HEK293T (cell line): ENCODE results near the gene CGN.

Experiments used
- CTCF ChIA-PET: fragments of 350-600 bp; formaldehyde crosslinking; extraction: SDS; loops from one replicate; lab custom pipeline; 2021; ENCODE audit warnings: antibody characterized with exemption, inconsistent platforms; lab: Yijun Ruan, JAX
- POLR2A ChIA-PET: fragments of 350-600 bp; formaldehyde crosslinking; extraction: SDS; loops from one replicate; lab custom pipeline; 2020; ENCODE audit warnings: antibody characterized with exemption, inconsistent platforms; lab: Yijun Ruan, JAX
- DNase-seq: peaks from one replicate; pipeline ENCODE4 v3.0.0; 2012; ENCODE audit warnings: mixed read lengths; ENCODE audit errors: extremely low spot score
- ARNT ChIP-seq: fragments of 450-650 bp; IDR thresholded peaks from 2 replicates; pipeline ENCODE4 v1.6.1; 2017; ENCODE audit warnings: mild to moderate bottlenecking
- BHLHE40 ChIP-seq: fragments of 450-650 bp; IDR thresholded peaks from 2 replicates; pipeline ENCODE4 v1.6.1; 2016; ENCODE audit warnings: mild to moderate bottlenecking, moderate library complexity, borderline replicate concordance
- CTBP1 ChIP-seq: fragments of 450-650 bp; IDR thresholded peaks from 2 replicates; pipeline ENCODE4 v1.6.1; 2016; ENCODE audit warnings: borderline replicate concordance
- ELF4 ChIP-seq: fragments of 450-650 bp; IDR thresholded peaks from 2 replicates; pipeline ENCODE4 v1.6.1; 2017; ENCODE audit warnings: antibody characterized with exemption
- FOXA1 ChIP-seq: fragments of 450-650 bp; IDR thresholded peaks from 2 replicates; pipeline ENCODE4 v1.6.1; 2016; ENCODE audit warnings: mild to moderate bottlenecking
- FOXK2 ChIP-seq: fragments of 450-650 bp; IDR thresholded peaks from 2 replicates; pipeline ENCODE4 v1.6.1; 2016; ENCODE audit warnings: mild to moderate bottlenecking
- FOXM1 ChIP-seq: fragments of 450-650 bp; IDR thresholded peaks from 2 replicates; pipeline ENCODE4 v1.6.1; 2017; ENCODE audit warnings: mild to moderate bottlenecking, borderline replicate concordance
- HDGF ChIP-seq: fragments of 450-650 bp; IDR thresholded peaks from 2 replicates; pipeline ENCODE4 v1.6.1; 2017; ENCODE audit warnings: antibody characterized with exemption, borderline replicate concordance
- L3MBTL2 ChIP-seq: fragments of 450-650 bp; conservative IDR thresholded peaks from 2 replicates; pipeline ENCODE4 v1.6.1; 2016; ENCODE audit warnings: mild to moderate bottlenecking
- LEF1 ChIP-seq: fragments of 450-650 bp; IDR thresholded peaks from 2 replicates; pipeline ENCODE4 v1.6.1; 2017; ENCODE audit warnings: mild to moderate bottlenecking, borderline replicate concordance
- NFRKB ChIP-seq: fragments of 450-650 bp; IDR thresholded peaks from 2 replicates; pipeline ENCODE4 v1.6.1; 2016; ENCODE audit warnings: mild to moderate bottlenecking, moderate library complexity
- PKNOX1 ChIP-seq: fragments of 450-650 bp; IDR thresholded peaks from 2 replicates; pipeline ENCODE4 v1.6.1; 2016
- SP1 ChIP-seq: fragments of 450-650 bp; IDR thresholded peaks from 2 replicates; pipeline ENCODE4 v1.6.1; 2017
- SUZ12 ChIP-seq: fragments of 450-650 bp; IDR thresholded peaks from 2 replicates; pipeline ENCODE4 v1.6.1; 2016; ENCODE audit warnings: mild to moderate bottlenecking
- TARDBP ChIP-seq: fragments of 450-650 bp; IDR thresholded peaks from 2 replicates; pipeline ENCODE4 v1.6.1; 2016
- ZNF384 ChIP-seq: fragments of 450-650 bp; IDR thresholded peaks from 2 replicates; pipeline ENCODE4 v1.6.1; 2016

CGN gene

GRCh38 chr1:151502859-151503780 lies 8.1 kb upstream of the CGN start:
- ChIA-PET CTCF (no interaction called here), POLR2A (interaction anchor here (0.6 to 1.6 kb wide), 4 partner anchors 8 to 221 kb away, joined by 3 to 9 read pairs (median 3); partner anchors contain the start of genes CGN, TUFT1 and ZNF687)
- no peak for DNase-seq
- no peak for TF ChIP-seq ZNF384
- no peak for TF ChIP-seq CTBP1
- no peak for TF ChIP-seq NFRKB
- no peak for TF ChIP-seq FOXA1
- no peak for TF ChIP-seq PKNOX1
- TF ChIP-seq BHLHE40 = no peak
- TF ChIP-seq TARDBP = no peak
- TF ChIP-seq FOXK2 = no peak
- no peak for TF ChIP-seq ARNT
- TF ChIP-seq SP1 = no peak
- no peak for TF ChIP-seq SUZ12
- no peak for TF ChIP-seq HDGF
- no peak for TF ChIP-seq LEF1

DNA sequence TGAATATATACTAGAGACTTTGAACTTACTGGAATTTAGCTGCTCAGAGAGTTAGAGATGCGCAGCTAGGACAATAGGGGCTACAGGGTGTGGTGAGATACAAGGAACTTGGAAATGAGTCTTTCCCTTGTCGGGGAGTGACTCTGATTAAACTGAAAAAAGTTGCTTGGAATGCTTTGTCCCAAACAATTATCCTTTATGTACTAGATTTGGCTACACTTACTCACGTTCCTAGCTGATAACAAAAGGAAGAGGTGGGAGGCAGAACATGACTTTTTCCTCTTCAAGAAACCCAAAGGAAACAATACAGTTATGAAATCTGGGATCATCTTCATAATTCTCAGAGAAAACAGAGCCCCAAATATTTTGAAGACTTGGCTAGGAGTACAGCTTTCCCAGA lies 6.9 kb upstream of the CGN start:
- POLR2A ChIA-PET = interaction anchor here (1.2 kb wide), 1 partner anchor 35 kb away, joined by 3 read pairs; the partner anchor contains the start of gene TUFT1
- CTCF ChIA-PET = interaction anchor here (0.6 kb wide), 1 partner anchor 132 kb away, joined by 3 read pairs; no protein-coding TSS in a partner anchor
- no peak for TF ChIP-seq ELF4
- TF ChIP-seq NFRKB = no peak
- TF ChIP-seq CTBP1 = no peak
- no peak for TF ChIP-seq ZNF384
- no peak for TF ChIP-seq SUZ12
- TF ChIP-seq HDGF = no peak
- TF ChIP-seq ARNT = no peak
- TF ChIP-seq FOXM1 = no peak
- no peak for TF ChIP-seq PKNOX1
- no peak for TF ChIP-seq FOXK2
- no peak for TF ChIP-seq FOXA1
- no peak for TF ChIP-seq BHLHE40
- no peak for TF ChIP-seq TARDBP
- TF ChIP-seq LEF1 = no peak
- TF ChIP-seq SP1 = no peak
- TF ChIP-seq L3MBTL2 = no peak
- DNase-seq = no peak

- ChIA-PET CTCF (interaction anchor here (0.6 kb wide), 1 partner anchor 132 kb away, joined by 3 read pairs; no protein-coding TSS in a partner anchor), POLR2A (interaction anchor here (0.6 kb wide), 1 partner anchor 10 kb away, joined by 3 read pairs; no protein-coding TSS in a partner anchor)
- TF ChIP-seq TARDBP (no peak), PKNOX1 (no peak), SP1 (no peak), ELF4 (no peak), NFRKB (no peak), FOXK2 (no peak), SUZ12 (no peak), LEF1 (no peak), CTBP1 (no peak), ZNF384 (no peak), ARNT (no peak), FOXA1 (no peak), FOXM1 (no peak), BHLHE40 (no peak), HDGF (no peak), L3MBTL2 (no peak)
- no peak for DNase-seq
Measured at GRCh38 chr1:151504759-151505158, 6.4 kb upstream of the CGN start.

GRCh38 chr1:151508833-151509232 lies 2.4 kb upstream of the CGN start:
- CTCF ChIA-PET = interaction anchor here (0.5 to 0.6 kb wide), 2 partner anchors 51 to 424 kb away, joined by 3 to 6 read pairs; no protein-coding TSS in a partner anchor
- POLR2A ChIA-PET = interaction anchor here (1.4 kb wide), 1 partner anchor 14 kb away, joined by 4 read pairs; no protein-coding TSS in a partner anchor
- TF ChIP-seq SP1 (no peak), SUZ12 (no peak), FOXM1 (no peak), FOXA1 (no peak), PKNOX1 (no peak)
- no peak for DNase-seq

DNA sequence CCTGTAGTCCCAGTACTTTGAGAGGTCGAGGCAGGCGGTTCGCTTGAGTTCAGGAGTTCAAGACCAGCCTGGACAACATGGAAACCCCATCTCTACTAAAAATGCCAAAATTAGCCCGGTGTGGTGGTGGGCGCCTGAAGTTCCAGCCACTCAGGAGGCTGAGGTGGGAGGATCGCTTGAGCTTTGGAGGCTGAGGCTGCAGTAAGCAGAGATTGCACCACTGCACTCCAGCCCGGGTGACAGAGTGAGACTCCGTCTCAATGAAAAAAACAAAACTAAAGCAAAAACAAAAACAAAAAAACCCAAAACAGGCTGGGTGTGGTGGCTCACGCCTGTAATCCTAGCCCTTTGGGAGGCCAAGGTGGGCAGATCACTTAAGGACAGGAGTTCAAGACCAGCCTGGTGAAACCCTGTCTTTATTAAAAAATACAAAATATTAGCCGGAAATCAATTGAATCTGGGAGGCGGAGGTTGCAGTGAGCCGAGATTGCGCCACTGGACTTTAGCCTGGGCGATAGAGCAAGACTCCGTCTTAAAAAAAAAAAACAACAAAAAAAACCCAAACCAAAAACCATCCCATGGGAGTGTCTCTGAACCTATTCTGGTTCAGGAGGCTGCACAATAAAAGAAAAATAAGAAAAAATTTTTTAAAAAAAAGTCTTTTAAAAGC lies 1.7 kb upstream of the CGN start:
- DNase-seq = no peak
- ChIA-PET CTCF (interaction anchor here (0.5 kb wide), 1 partner anchor 424 kb away, joined by 3 read pairs; no protein-coding TSS in a partner anchor), POLR2A (interaction anchor here (1.0 to 2.6 kb wide), 9 partner anchors 8 to 65 kb away, joined by 3 to 22 read pairs (median 11); partner anchors contain the start of genes POGZ and TUFT1)
- TF ChIP-seq NFRKB = no peak
- TF ChIP-seq ARNT = no peak
- TF ChIP-seq FOXK2 = no peak
- TF ChIP-seq HDGF = no peak
- TF ChIP-seq ZNF384 = no peak
- no peak for TF ChIP-seq CTBP1
- TF ChIP-seq TARDBP = no peak
- TF ChIP-seq SP1 = no peak
- TF ChIP-seq L3MBTL2 = no peak
- TF ChIP-seq SUZ12 = no peak
- TF ChIP-seq FOXA1 = no peak
- no peak for TF ChIP-seq ELF4
- TF ChIP-seq PKNOX1 = no peak
- no peak for TF ChIP-seq FOXM1
- no peak for TF ChIP-seq BHLHE40
- TF ChIP-seq LEF1 = no peak
